ENCODE results near the gene PDE6B. TPM values are rescaled to one million over a fixed set of nuclear protein-coding genes. Genes with fewer than 3 reads are reported as not detected.

Gene PDE6B
- total RNA-seq, 2 experiments from 2014 or later, result 11.4 to 12.4 TPM

DNA sequence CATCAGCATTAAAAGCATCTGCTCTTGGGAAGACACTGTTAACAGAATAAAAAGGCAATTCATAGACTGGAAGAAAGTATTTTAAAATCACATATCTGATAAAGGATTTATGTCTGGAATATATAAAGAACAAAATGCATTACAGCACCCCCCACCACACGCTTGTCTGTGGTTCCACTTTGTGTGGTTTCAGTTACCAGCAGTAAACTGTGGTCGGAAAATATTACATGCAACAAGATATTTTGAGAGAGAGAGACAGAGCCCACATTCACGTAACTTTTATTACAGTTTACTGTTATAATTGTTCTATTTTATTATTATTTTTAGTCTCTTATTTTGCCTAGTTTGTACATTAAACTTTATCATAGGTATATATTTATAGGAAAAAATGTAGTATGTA is 21.2 kb upstream of the PDE6B start:
- intact Hi-C loops (cut with DNase I, micrococcal nuclease), result no loop called here
- Histone ChIP-seq H3K4me3 (ENCODE audit: low read length) (no peak overlapping the region), H3K27ac (ENCODE audit: low read depth in 1 of 2, low read length in 2 of 2) (no peak overlapping the region), H3K36me3 (ENCODE audit: insufficient read depth, low read length) (no peaks in the 10 kb centered on the region), H3K9me3 (ENCODE audit: control insufficient read depth in 1 of 2, insufficient read depth in 1 of 2, low read length in 2 of 2) (peaks cover 0 to 24% of the 10 kb centered on the region in 2 experiments), H3K4me1 (ENCODE audit: insufficient read depth, low read length) (no peaks in the 10 kb centered on the region), H3K27me3 (ENCODE audit: control insufficient read depth in 1 of 2, insufficient read depth in 2 of 2, low read length in 2 of 2) (peaks cover 6 to 12% of the 10 kb centered on the region in 2 experiments)
- H3K36me3 Mint-ChIP-seq (ENCODE audit: low read depth), result no peaks in the 10 kb centered on the region
- H3K4me1 Mint-ChIP-seq (ENCODE audit: low read depth), result peaks cover 7% of the 10 kb centered on the region
- H3K4me3 Mint-ChIP-seq, result no peak overlapping the region
- CTCF ChIA-PET, result interaction anchor here (0.7 kb wide), 1 partner anchor 20 kb away, joined by 3 read pairs; no protein-coding TSS in a partner anchor
- TF ChIP-seq, protein P1, sequence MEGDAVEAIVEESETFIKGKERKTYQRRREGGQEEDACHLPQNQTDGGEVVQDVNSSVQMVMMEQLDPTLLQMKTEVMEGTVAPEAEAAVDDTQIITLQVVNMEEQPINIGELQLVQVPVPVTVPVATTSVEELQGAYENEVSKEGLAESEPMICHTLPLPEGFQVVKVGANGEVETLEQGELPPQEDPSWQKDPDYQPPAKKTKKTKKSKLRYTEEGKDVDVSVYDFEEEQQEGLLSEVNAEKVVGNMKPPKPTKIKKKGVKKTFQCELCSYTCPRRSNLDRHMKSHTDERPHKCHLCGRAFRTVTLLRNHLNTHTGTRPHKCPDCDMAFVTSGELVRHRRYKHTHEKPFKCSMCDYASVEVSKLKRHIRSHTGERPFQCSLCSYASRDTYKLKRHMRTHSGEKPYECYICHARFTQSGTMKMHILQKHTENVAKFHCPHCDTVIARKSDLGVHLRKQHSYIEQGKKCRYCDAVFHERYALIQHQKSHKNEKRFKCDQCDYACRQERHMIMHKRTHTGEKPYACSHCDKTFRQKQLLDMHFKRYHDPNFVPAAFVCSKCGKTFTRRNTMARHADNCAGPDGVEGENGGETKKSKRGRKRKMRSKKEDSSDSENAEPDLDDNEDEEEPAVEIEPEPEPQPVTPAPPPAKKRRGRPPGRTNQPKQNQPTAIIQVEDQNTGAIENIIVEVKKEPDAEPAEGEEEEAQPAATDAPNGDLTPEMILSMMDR (IDR thresholded peaks at IDR 0.05), result no peak
- ATAC-seq (ENCODE audit: poor library complexity) (no peak), DNase-seq (peak in 1 of 14 experiments; percentile 16)
- H3K27ac Mint-ChIP-seq, result no peak overlapping the region
- POLR2A ChIA-PET, result no interaction called here
- H3K27me3 Mint-ChIP-seq, result peaks cover 14% of the 10 kb centered on the region
- H3K9me3 Mint-ChIP-seq, result no peaks in the 10 kb centered on the region

DNA sequence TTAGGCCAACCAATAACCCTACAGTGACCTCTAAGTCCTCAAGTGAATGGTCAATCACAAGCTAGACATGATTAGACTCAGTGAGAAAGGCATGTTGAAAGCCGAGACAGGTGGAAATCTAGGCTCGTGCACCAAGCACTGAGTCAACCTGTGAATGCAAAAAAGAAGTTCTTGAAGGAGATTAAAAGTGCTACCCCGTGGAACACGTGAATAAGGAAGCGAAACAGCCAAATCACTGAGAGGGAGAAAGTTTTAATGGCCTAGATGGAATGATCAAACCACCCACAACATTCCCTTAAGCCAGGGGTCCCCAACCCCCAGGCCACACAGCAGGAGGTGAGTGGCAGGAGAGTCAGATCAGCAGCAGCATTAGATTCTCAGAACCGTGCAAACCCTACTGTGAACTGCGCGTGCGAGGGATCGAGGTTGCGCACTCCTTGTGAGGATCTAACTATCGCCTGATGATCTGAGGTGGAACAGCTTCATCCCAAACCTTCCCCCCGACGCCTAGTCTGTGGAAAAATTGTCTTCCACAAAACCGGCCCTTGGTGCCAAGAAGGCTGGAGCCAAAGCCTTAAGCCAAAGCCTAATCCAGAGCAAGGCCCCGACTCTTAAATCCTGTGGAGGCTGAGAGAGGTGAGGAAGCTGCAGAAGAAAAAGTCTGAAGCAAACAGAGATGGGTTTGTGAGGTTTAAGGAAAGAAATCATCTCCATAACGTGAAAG is 19.5 kb upstream of the PDE6B start:
- Mint-ChIP-seq H3K9me3 (no peaks in the 10 kb centered on the region), H3K27me3 (peaks cover 20% of the 10 kb centered on the region), H3K4me1 (ENCODE audit: low read depth) (peaks cover 7% of the 10 kb centered on the region), H3K27ac (no peak overlapping the region), H3K4me3 (no peak overlapping the region), H3K36me3 (ENCODE audit: low read depth) (no peaks in the 10 kb centered on the region)
- Histone ChIP-seq H3K36me3 (ENCODE audit: insufficient read depth, low read length) (no peaks in the 10 kb centered on the region), H3K27me3 (ENCODE audit: control insufficient read depth in 1 of 2, insufficient read depth in 2 of 2, low read length in 2 of 2) (peaks cover 6 to 9% of the 10 kb centered on the region in 2 experiments), H3K9me3 (ENCODE audit: control insufficient read depth in 1 of 2, insufficient read depth in 1 of 2, low read length in 2 of 2) (peaks cover 0 to 15% of the 10 kb centered on the region in 2 experiments), H3K4me3 (ENCODE audit: low read length) (no peak overlapping the region), H3K27ac (ENCODE audit: low read depth in 1 of 2, low read length in 2 of 2) (no peak overlapping the region), H3K4me1 (ENCODE audit: insufficient read depth, low read length) (no peaks in the 10 kb centered on the region)
- POLR2A ChIA-PET, result no interaction called here
- TF ChIP-seq, protein P1 (IDR thresholded peaks at IDR 0.05), result no peak
- CTCF ChIA-PET, result interaction anchor here (1.1 kb wide), 1 partner anchor 10 kb away, joined by 3 read pairs; no protein-coding TSS in a partner anchor
- intact Hi-C loops (cut with DNase I, micrococcal nuclease), result no loop called here
- no peak for DNase-seq
- ATAC-seq (ENCODE audit: poor library complexity), result no peak

DNA sequence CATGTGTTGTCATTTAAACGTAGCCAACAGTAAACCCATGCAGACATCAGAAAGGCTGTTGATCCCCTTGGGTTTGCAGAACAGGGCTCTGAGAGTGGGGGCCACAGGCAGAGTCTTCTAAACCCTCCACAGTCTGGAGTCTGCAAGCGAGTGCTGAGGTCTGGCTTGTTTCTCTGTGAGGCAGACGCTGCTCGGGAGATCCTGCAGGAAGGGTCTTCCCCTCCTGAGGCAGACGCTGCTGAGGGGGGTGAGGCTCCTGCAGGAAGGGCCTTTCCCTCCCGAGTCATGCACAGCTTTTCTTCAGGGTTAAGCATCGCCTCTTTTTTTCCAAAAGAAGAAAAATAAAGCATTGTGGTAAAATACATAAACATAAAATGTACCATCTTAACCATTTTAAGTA is 17.1 kb upstream of the PDE6B start:
- intact Hi-C loops (cut with DNase I, micrococcal nuclease), result no loop called here
- ATAC-seq (ENCODE audit: poor library complexity), result no peak
- Mint-ChIP-seq H3K27me3 (peaks cover 15% of the 10 kb centered on the region), H3K27ac (no peak overlapping the region), H3K4me1 (ENCODE audit: low read depth) (peaks cover 7% of the 10 kb centered on the region), H3K9me3 (no peaks in the 10 kb centered on the region), H3K4me3 (no peak overlapping the region), H3K36me3 (ENCODE audit: low read depth) (no peaks in the 10 kb centered on the region)
- TF ChIP-seq, protein P1 (IDR thresholded peaks at IDR 0.05), result no peak
- ChIA-PET CTCF (no interaction called here), POLR2A (no interaction called here)
- Histone ChIP-seq H3K27ac (ENCODE audit: low read depth in 1 of 2, low read length in 2 of 2) (no peak overlapping the region), H3K4me3 (ENCODE audit: low read length) (no peak overlapping the region), H3K4me1 (ENCODE audit: insufficient read depth, low read length) (no peaks in the 10 kb centered on the region), H3K36me3 (ENCODE audit: insufficient read depth, low read length) (no peaks in the 10 kb centered on the region), H3K9me3 (ENCODE audit: control insufficient read depth in 1 of 2, insufficient read depth in 1 of 2, low read length in 2 of 2) (peaks cover 0 to 16% of the 10 kb centered on the region in 2 experiments), H3K27me3 (ENCODE audit: control insufficient read depth in 1 of 2, insufficient read depth in 2 of 2, low read length in 2 of 2) (peaks cover 0 to 5% of the 10 kb centered on the region in 2 experiments)
- DNase-seq, result no peak

Data from CD4-positive, alpha-beta T cell (primary cell).